LNCaP clone FGC (cell line): ENCODE measurements around the gene CAPNS2.

ENCODE experiments used
- DNase-seq: peaks from one replicate; pipeline ENCODE4 v3.0.0-alpha.2; 2011; ENCODE audit warnings: low read depth
- H3K4me3 ChIP-seq: 2 replicates; pipeline ENCODE4 v1.5.1; 2011; ENCODE audit warnings: mild to moderate bottlenecking, low read depth, low read length, control low read depth
- TF ChIP-seq, protein P1 (sequence below): IDR thresholded peaks from 2 replicates; pipeline ENCODE4 v1.5.1; 2012; ENCODE audit warnings: mild to moderate bottlenecking; ENCODE audit not compliant: control insufficient read depth, insufficient read depth; ENCODE audit errors: extremely low read depth

Gene CAPNS2

DNA sequence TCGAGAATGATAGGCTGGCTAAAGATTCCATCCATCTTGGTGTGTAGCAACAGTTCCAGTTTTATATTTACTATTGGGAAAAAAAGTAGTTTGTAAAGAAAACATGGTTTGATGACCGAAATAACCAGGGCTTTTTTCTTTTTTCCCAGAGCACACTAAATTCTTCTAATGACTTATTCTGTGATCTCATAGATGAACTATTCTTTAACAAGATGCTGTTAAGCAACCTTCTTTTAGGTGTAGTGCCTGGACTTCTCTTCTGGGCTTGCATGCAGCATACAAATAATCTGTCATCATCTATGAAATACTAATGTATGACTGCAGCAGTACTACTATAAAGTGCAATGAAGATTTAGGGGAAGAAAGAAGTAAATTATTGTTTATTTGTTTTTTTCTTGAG is 11.0 kb upstream of the CAPNS2 start:
- no peak overlapping the region for H3K4me3 ChIP-seq
- TF ChIP-seq, protein P1, sequence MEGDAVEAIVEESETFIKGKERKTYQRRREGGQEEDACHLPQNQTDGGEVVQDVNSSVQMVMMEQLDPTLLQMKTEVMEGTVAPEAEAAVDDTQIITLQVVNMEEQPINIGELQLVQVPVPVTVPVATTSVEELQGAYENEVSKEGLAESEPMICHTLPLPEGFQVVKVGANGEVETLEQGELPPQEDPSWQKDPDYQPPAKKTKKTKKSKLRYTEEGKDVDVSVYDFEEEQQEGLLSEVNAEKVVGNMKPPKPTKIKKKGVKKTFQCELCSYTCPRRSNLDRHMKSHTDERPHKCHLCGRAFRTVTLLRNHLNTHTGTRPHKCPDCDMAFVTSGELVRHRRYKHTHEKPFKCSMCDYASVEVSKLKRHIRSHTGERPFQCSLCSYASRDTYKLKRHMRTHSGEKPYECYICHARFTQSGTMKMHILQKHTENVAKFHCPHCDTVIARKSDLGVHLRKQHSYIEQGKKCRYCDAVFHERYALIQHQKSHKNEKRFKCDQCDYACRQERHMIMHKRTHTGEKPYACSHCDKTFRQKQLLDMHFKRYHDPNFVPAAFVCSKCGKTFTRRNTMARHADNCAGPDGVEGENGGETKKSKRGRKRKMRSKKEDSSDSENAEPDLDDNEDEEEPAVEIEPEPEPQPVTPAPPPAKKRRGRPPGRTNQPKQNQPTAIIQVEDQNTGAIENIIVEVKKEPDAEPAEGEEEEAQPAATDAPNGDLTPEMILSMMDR: no peak
- DNase-seq: no peak

DNA sequence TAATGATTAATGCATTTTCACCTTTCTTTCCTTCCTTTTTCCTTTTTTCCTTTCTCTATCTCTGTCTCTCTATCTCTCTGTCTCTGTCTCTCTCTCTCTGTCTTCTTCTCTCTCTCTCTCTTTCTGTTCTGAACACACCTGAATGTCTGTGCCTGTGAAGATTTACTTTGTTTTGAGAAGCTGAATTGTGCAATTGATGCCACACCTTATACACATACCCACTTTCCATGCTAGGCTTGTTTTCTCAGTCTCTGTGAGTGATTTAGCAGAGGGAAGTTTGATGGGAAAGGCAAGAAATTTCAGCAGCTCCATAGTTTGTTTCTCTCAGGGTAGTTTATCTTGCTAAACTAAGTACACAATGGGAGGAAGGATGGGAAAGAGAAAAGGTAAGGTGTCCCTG is 9.3 kb upstream of the CAPNS2 start:
- TF ChIP-seq, protein P1: no peak
- no peak for DNase-seq
- H3K4me3 ChIP-seq: no peak overlapping the region

- peak; percentile 90 for DNase-seq
- H3K4me3 ChIP-seq: no peak overlapping the region
- TF ChIP-seq, protein P1: no peak
These were observed 7.3 kb upstream of the CAPNS2 start for GRCh38 chr16:55559233-55559632.

DNA sequence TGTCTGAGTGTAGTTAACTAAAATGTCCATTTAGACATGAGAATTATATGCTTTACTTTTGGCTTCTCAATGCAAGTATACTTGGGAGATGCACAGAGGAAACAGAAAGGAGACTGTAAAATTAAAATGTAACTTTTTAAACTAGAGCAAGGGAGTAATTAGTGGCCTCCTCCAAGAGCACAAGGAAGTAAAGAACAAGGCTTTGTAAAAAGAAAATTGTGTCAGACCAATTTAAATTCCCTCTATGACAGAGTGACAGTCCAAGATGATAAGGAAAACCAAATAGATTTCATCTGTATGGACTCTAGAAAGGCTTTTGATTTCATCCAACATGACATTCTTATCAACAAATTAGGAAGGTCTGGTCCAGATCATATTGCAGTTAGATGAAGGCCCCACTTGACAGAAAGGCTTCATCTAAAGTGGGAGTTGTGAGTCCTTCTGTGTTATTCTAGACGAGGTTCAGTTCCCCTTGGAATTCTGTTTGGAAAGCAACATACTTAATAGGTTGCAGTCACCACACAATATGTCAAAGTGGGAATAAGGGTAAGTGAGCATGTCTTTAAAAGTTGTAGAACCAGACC is 6.5 kb upstream of the CAPNS2 start:
- DNase-seq: no peak
- no peak overlapping the region for H3K4me3 ChIP-seq

DNA sequence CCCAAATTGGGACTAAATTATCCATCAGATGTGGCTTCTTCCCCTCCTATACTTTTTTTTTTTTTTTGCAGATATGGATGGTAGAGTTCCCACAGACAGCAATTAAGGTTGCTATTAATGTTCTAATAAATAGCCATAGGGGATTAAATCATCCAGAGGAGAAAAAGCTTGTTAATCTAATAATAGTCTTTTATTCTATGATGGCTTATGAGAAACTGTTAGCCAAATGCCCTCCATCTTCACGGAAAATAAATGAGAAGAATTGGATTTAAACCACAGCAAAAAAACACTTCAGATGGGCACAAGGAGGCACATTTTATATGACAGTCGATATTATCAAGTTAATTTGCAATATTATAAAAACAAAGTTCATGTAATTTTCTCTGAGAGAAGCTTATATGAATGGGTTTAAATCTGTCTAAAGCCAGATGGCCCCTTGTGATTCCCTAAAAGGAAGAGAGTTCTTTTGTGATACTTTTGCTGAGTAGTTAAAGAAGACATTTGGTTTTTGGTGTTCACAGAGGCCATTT is 5.1 kb upstream of the CAPNS2 start:
- H3K4me3 ChIP-seq: no peak overlapping the region
- TF ChIP-seq, protein P1: no peak
- DNase-seq: no peak

More for the DNA sequence above, 6.5 kb upstream of the CAPNS2 start:
- TF ChIP-seq, protein P1: no peak

DNA sequence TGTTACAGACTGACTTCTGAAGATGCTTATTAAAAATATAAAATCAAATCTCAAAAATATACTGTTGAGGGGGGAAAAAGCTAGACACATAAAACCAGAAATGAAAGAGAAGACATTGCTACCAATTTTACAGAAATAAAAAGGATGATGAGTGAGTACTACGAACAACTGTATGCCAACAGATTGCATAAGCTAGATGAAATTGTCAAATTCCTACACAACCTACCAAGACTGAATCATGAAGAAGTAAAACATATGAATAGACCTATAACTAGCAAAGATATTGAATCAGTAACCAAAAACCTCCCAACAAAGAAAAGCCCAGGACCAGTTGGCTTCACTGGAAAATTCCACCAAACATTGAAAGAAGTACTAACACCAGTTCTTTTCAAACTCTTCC is 3.5 kb upstream of the CAPNS2 start:
- no peak for DNase-seq
- TF ChIP-seq, protein P1: no peak
- H3K4me3 ChIP-seq: no peak overlapping the region

GRCh38 chr16:55563797-55564196 is 2.7 kb upstream of the CAPNS2 start:
- no peak for DNase-seq
- H3K4me3 ChIP-seq: no peak overlapping the region
- TF ChIP-seq, protein P1: no peak
